Esophagus muscularis mucosa (tissue), 4 donors: ENCODE results near the gene OR52A1. TPM values are rescaled to one million over a fixed set of nuclear protein-coding genes. Genes with fewer than 3 reads are reported as not detected.

Source experiments
- DNase-seq: peaks from one replicate; pipeline ENCODE4 v3.0.0-alpha.2; 2017; ENCODE audit errors: extremely low spot score
- H3K27ac ChIP-seq, 4 donors: fragments of 200-600 bp; sonication (generic); replicated peaks in 1 of 4; 1 replicate in 3 of 4; 2 replicates in 1 of 4; pipeline ENCODE4 v1.5.1; 2016 to 2019; ENCODE audit warnings: mild to moderate bottlenecking in 1 of 4
- H3K27me3 ChIP-seq, 4 donors: fragments of 200-600 bp; sonication (generic); one replicate each; pipeline versions ENCODE4 v1.5.1 to v1.6.0; 2016 to 2019
- H3K36me3 ChIP-seq, 4 donors: fragments of 200-600 bp; sonication (generic); one replicate each; pipeline ENCODE4 v1.5.1; 2016 to 2019
- H3K4me1 ChIP-seq, 4 donors: fragments of 200-600 bp; sonication (generic); one replicate each; pipeline ENCODE4 v1.5.1; 2016 to 2019
- H3K4me3 ChIP-seq, 4 donors: fragments of 200-600 bp; sonication (generic); 1 replicate in 2 of 4; 2 replicates in 2 of 4; pipeline ENCODE4 v1.5.1; 2016 to 2019; ENCODE audit warnings: mild to moderate bottlenecking in 4 of 4, moderate library complexity in 1 of 4
- H3K9me3 ChIP-seq, 4 donors: fragments of 200-600 bp; sonication (generic); 1 replicate in 3 of 4; 2 replicates in 1 of 4; pipeline ENCODE4 v1.5.1; 2016 to 2019
- CTCF ChIP-seq, 3 experiments: fragments of 200-600 bp in 2 of 3; fragments of 450-650 bp in 1 of 3; sonication (generic) in 2 of 3; IDR thresholded peaks; one replicate each; pipeline ENCODE4 v1.5.1; 2017 to 2019; ENCODE audit warnings: antibody characterized with exemption in 3 of 3, mild to moderate bottlenecking in 2 of 3, moderate library complexity in 1 of 3
- EP300 ChIP-seq: sonication (generic); formaldehyde crosslinking; IDR thresholded peaks from one replicate; pipeline ENCODE4 v1.6.1; 2017; ENCODE audit warnings: antibody characterized with exemption
- POLR2A ChIP-seq: fragments of 450-650 bp; IDR thresholded peaks from one replicate; pipeline ENCODE4 v1.6.1; 2017; ENCODE audit warnings: antibody characterized with exemption, moderate library complexity, mild to moderate bottlenecking, low read depth
- POLR2AphosphoS5 ChIP-seq, 2 donors: sonication (generic); formaldehyde crosslinking; IDR thresholded peaks; one replicate each; pipeline ENCODE4 v1.6.1; 2017; ENCODE audit warnings: antibody characterized with exemption in 2 of 2
- WGBS: methylation state at CpG from one replicate; pipeline ENCODE4 v1.1.5; 2018; 5-methylcytosine and 5-hydroxymethylcytosine counted together
- intact Hi-C: fragments of 100-400 bp; cut with DNase I; formaldehyde crosslinking; loops from one replicate; pipeline ENCODE4 v1.15.1; 2023
- total RNA-seq, 4 donors: library from RNA; depleted of rRNA; stranded (reverse); fragments of >200 nt; gene quantifications; one replicate each; pipeline versions ENCODE4 v1.1.0 to v1.2.1, GENCODE V29; 2016

OR52A1 gene
- total RNA-seq, 4 donors from 2014 or later = not detected

- DNase-seq = no peak
- TF ChIP-seq POLR2A (no peak), EP300 (no peak), CTCF (IDR thresholded peaks at IDR 0.05) (no peak), POLR2AphosphoS5 (IDR thresholded peaks at IDR 0.05) (no peak)
- Histone ChIP-seq H3K27me3 (no peaks in the 10 kb centered on the region), H3K4me3 (no peak overlapping the region), H3K4me1 (no peaks in the 10 kb centered on the region), H3K27ac (no peak overlapping the region), H3K36me3 (no peaks in the 10 kb centered on the region), H3K9me3 (no peaks in the 10 kb centered on the region)
- WGBS = 63% methylated on average over 3 of the region's 3 CpGs
- intact Hi-C loops = no loop called here
Observed at GRCh38 chr11:5196731-5197130, 42.2 kb upstream of the OR52A1 start.

- WGBS = 73% methylated on average over 5 of the region's 5 CpGs
- no peak overlapping the region for H3K27ac ChIP-seq
Observed at GRCh38 chr11:5196067-5196466, 41.5 kb upstream of the OR52A1 start.

GRCh38 chr11:5192738-5193137 is 38.2 kb upstream of the OR52A1 start:
- WGBS = 29% methylated on average over 1 of the region's 1 CpG
- TF ChIP-seq CTCF (IDR thresholded peaks at IDR 0.05) (no peak), POLR2A (no peak), EP300 (no peak), POLR2AphosphoS5 (IDR thresholded peaks at IDR 0.05) (no peak)
- Histone ChIP-seq H3K4me1 (no peaks in the 10 kb centered on the region), H3K4me3 (no peak overlapping the region), H3K9me3 (peaks cover 0 to 6% (median 2%) of the 10 kb centered on the region in 4 donors), H3K36me3 (no peaks in the 10 kb centered on the region), H3K27ac (no peak overlapping the region), H3K27me3 (no peaks in the 10 kb centered on the region)
- no peak for DNase-seq
- intact Hi-C loops = no loop called here

More at GRCh38 chr11:5196067-5196466, 41.5 kb upstream of the OR52A1 start:
- Histone ChIP-seq H3K36me3 (no peaks in the 10 kb centered on the region), H3K27me3 (no peaks in the 10 kb centered on the region), H3K4me3 (no peak overlapping the region), H3K4me1 (no peaks in the 10 kb centered on the region), H3K9me3 (no peaks in the 10 kb centered on the region)
- intact Hi-C loops = no loop called here
- TF ChIP-seq POLR2AphosphoS5 (IDR thresholded peaks at IDR 0.05) = no peak
- TF ChIP-seq POLR2A = no peak
- TF ChIP-seq CTCF (IDR thresholded peaks at IDR 0.05) = no peak
- no peak for TF ChIP-seq EP300
- no peak for DNase-seq

- intact Hi-C loops = no loop called here
- no peak for TF ChIP-seq POLR2A
- Histone ChIP-seq H3K27ac (no peak overlapping the region), H3K9me3 (peaks cover 0 to 6% (median 2%) of the 10 kb centered on the region in 4 donors), H3K4me1 (no peaks in the 10 kb centered on the region), H3K27me3 (no peaks in the 10 kb centered on the region), H3K4me3 (no peak overlapping the region), H3K36me3 (no peaks in the 10 kb centered on the region)
- WGBS = 76% methylated on average over 2 of the region's 2 CpGs
- DNase-seq = no peak
Observed at GRCh38 chr11:5188201-5188600, 33.6 kb upstream of the OR52A1 start.

- Histone ChIP-seq H3K4me1 (no peaks in the 10 kb centered on the region), H3K4me3 (no peak overlapping the region), H3K36me3 (no peaks in the 10 kb centered on the region), H3K9me3 (no peaks in the 10 kb centered on the region), H3K27ac (no peak overlapping the region), H3K27me3 (no peaks in the 10 kb centered on the region)
- no peak for DNase-seq
- TF ChIP-seq POLR2A (no peak), EP300 (no peak), POLR2AphosphoS5 (IDR thresholded peaks at IDR 0.05) (no peak), CTCF (IDR thresholded peaks at IDR 0.05) (no peak)
- WGBS = 75% methylated on average over 10 of the region's 10 CpGs
- intact Hi-C loops = no loop called here
Observed at GRCh38 chr11:5178046-5178837, 23.7 kb upstream of the OR52A1 start.
